Pancreas (tissue), 10 donors: ENCODE measurements around the gene YBX1. TPM values are rescaled to one million over a fixed set of nuclear protein-coding genes. Genes with fewer than 3 reads are reported as not detected.

Experiments
- ATAC-seq, 4 donors: fragments of 200-7000 bp; cut with Tn5 transposase; one replicate each; pipeline versions ENCODE4 v1.8.0 to v1.9.1; 2020; ENCODE audit warnings: mild to moderate bottlenecking in 4 of 4, moderate library complexity in 4 of 4
- DNase-seq, 6 donors: peaks; one replicate each; pipeline ENCODE4 v3.0.0-alpha.2; 2020
- FAIRE-seq: peaks from 2 replicates; lab custom pipeline; 2012; peaks lifted over from hg19 to GRCh38; lab: Jason Lieb, UNC
- H3K27ac ChIP-seq, 4 donors: fragments of 200-600 bp; sonication (generic); 1 replicate in 3 of 4; 2 replicates in 1 of 4; pipeline versions ENCODE4 v1.5.0 to v1.8.0; 2020
- H3K27me3 ChIP-seq, 4 donors: fragments of 200-600 bp; one replicate each; pipeline ENCODE4 v1.8.0; 2021
- H3K36me3 ChIP-seq, 3 donors: fragments of 200-600 bp; sonication (generic) in 1 of 3; one replicate each; pipeline versions ENCODE4 v1.5.0 to v1.8.0; 2020 to 2021
- H3K4me1 ChIP-seq, 3 donors: fragments of 200-600 bp; one replicate each; pipeline ENCODE4 v1.8.0; 2021
- H3K4me3 ChIP-seq, 4 donors: fragments of 200-600 bp; sonication (generic) in 2 of 4; one replicate each; pipeline versions ENCODE4 v1.5.0 to v1.8.0; 2020 to 2021
- H3K9me3 ChIP-seq, 4 donors: fragments of 200-600 bp; one replicate each; pipeline ENCODE4 v1.8.0; 2021
- CTCF ChIP-seq, 4 donors: fragments of 200-600 bp; sonication (generic) in 3 of 4; IDR thresholded peaks; one replicate each; pipeline versions ENCODE4 v1.5.0 to v1.8.0; 2021; ENCODE audit warnings: antibody characterized with exemption in 4 of 4
- WGBS, 2 donors: extraction: QIAGEN DNeasy Blood & Tissue Kit; methylation state at CpG; one replicate each; pipeline ENCODE4 v1.1.7; 2013; 5-methylcytosine and 5-hydroxymethylcytosine counted together
- intact Hi-C, 3 donors: fragments of 100-400 bp; cut with DNase I; formaldehyde crosslinking; loops; one replicate each; pipeline versions ENCODE4 v1.11.1 to v1.14.2; 2022
- polyA plus RNA-seq, 2 donors: library from polyadenylated mRNA; stranded (reverse); fragments of 200-250 nt; gene quantifications; one replicate each; pipeline ENCODE4 v1.2.3, GENCODE V29; 2013
- total RNA-seq, 6 donors: library from RNA; stranded (reverse); fragmentation: NEBNext Ultra II Directional in 4 of 6; extraction: Animal tissue kit (Norgen Biotek cat#: 25700) in 4 of 6; gene quantifications; one replicate each; pipeline versions ENCODE4 v1.2.1 to v1.2.4, GENCODE V29; 2021 to 2023
- donor health status: healthy with polysubstance abuse.
- donor health status: DM: no; HTN: no; CAD: no; lungs with moderate emphysema.
- donor health status: DM: no; HTN: no; CAD: no.
- donor health status: control.
- donor health status: control.
- donor health status: Bipolar disorder and iron deficiency.
- donor health status: DM: yes; HTN: yes; CAD: no.
- donor health status: DM: no; HTN: no; CAD: no.
- donor health status: DM: no; HTN: no; CAD: no.
- donor health status: DM: yes; HTN: yes; CAD: no.

Gene YBX1
- total and polyA plus RNA-seq, 8 donors, result 97.4 to 240 (median 196) TPM

DNA sequence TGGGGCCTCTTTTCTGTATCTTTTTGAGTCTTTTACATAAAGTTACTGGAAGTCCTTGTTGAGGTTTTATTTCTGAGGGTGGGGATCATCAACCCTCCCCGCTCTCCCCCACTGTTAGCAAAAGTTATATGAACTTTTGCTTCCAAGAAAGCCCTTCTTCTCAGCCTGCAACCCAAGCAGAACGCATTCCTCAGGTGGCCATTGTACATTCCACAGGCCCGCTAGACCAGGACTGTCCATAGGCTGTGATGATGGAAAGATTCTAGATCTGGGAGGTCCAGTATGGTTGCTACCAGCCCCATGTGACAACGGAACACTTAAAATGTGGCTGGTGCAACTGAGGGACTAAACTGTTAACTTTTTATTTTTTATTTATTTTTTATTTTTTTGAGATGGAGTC, 11.8 kb upstream of the YBX1 start:
- Histone ChIP-seq H3K4me3 (no peak overlapping the region), H3K27ac (no peak overlapping the region), H3K9me3 (no peaks in the 10 kb centered on the region), H3K4me1 (no peaks in the 10 kb centered on the region), H3K36me3 (peaks cover 0 to 25% (median 0%) of the 10 kb centered on the region in 3 donors), H3K27me3 (no peaks in the 10 kb centered on the region)
- FAIRE-seq (no peak), ATAC-seq (no peak), DNase-seq (no peak)
- TF ChIP-seq CTCF (IDR thresholded peaks at IDR 0.05), result no peak
- WGBS, 2 donors, result 99% methylated on average over 4 of the region's 4 CpGs
- intact Hi-C loops, result no loop called here

DNA sequence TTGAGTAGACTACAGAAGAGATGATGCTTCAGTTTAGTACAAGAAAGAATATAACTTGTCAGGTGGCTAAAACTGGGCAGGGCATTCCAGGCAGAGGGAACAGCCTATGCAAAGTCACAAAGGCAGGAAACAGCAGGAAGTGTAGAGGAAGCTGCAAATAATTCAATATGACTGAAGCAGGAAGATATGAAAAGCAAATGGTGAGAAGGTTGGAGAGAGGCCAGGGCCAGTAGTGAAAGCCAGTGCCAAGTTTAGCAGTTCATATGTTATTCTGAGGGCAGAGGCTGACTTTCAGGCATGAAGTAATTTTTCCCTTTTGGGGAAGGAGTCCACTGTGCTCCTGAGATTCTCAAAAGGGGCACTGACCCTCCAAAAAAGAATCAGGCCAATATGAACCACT, 8.0 kb upstream of the YBX1 start:
- FAIRE-seq, result no peak
- Histone ChIP-seq H3K4me1 (no peaks in the 10 kb centered on the region), H3K4me3 (no peak overlapping the region), H3K27ac (no peak overlapping the region), H3K9me3 (no peaks in the 10 kb centered on the region), H3K27me3 (no peaks in the 10 kb centered on the region), H3K36me3 (peaks cover 0 to 6% (median 0%) of the 10 kb centered on the region in 3 donors)
- DNase-seq, result no peak
- no peak for TF ChIP-seq CTCF (IDR thresholded peaks at IDR 0.05)
- ATAC-seq, result peak in 2 of 4 donors; percentile 21 to 34
- intact Hi-C loops, result no loop called here

DNA sequence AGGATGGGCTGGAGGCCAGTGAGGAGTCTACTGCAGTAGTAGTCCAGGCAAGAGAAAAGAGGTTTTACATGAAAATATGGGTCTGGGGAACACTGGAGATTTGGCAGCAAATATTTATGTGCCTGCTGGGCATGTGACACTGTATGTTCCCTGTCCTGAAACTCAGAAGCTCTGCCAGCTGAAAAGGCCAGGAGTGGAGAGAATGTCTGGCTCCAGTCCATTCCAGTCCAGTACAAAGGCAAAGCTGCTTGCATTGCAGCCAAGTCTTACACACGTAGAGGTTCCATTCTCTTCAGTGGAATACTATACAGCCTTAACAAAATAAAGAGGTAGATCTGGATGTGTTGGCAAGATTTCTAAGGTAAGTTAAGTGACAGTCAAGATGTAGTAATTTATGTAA, 7.5 kb upstream of the YBX1 start:
- Histone ChIP-seq H3K27me3 (no peaks in the 10 kb centered on the region), H3K9me3 (no peaks in the 10 kb centered on the region), H3K4me1 (no peaks in the 10 kb centered on the region), H3K36me3 (peaks cover 0 to 6% (median 0%) of the 10 kb centered on the region in 3 donors), H3K27ac (no peak overlapping the region), H3K4me3 (no peak overlapping the region)
- WGBS, 2 donors, result 26 to 39% methylated on average over 1 of the region's 1 CpG
- TF ChIP-seq CTCF (IDR thresholded peaks at IDR 0.05), result no peak
- DNase-seq (no peak), ATAC-seq (no peak), FAIRE-seq (no peak)
- intact Hi-C loops, result no loop called here

- intact Hi-C loops, result no loop called here
- H3K4me1 ChIP-seq, result peaks cover 0 to 3% (median 0%) of the 10 kb centered on the region in 3 donors
- no peaks in the 10 kb centered on the region for H3K9me3 ChIP-seq
- no peak overlapping the region for H3K4me3 ChIP-seq
- no peak for FAIRE-seq
- 85 to 89% methylated on average over 3 of the region's 3 CpGs for WGBS, 2 donors
- ATAC-seq, result no peak
- H3K27ac ChIP-seq, result no peak overlapping the region
- no peaks in the 10 kb centered on the region for H3K27me3 ChIP-seq
- no peak for TF ChIP-seq CTCF (IDR thresholded peaks at IDR 0.05)
- H3K36me3 ChIP-seq, result no peaks in the 10 kb centered on the region
- no peak for DNase-seq
Observed at GRCh38 chr1:42675467-42675866, 6.8 kb upstream of the YBX1 start.

- no peak for FAIRE-seq
- intact Hi-C loops, result no loop called here
- peak in 1 of 6 donors; percentile 22 for DNase-seq
- 93 to 94% methylated on average over 3 of the region's 3 CpGs for WGBS, 2 donors
- Histone ChIP-seq H3K9me3 (no peaks in the 10 kb centered on the region), H3K4me1 (peaks cover 0 to 5% (median 0%) of the 10 kb centered on the region in 3 donors), H3K27me3 (no peaks in the 10 kb centered on the region), H3K27ac (no peak overlapping the region), H3K36me3 (no peaks in the 10 kb centered on the region), H3K4me3 (no peak overlapping the region)
- no peak for TF ChIP-seq CTCF (IDR thresholded peaks at IDR 0.05)
- no peak for ATAC-seq
Observed at GRCh38 chr1:42676534-42677087, 5.6 kb upstream of the YBX1 start.
